ENCODE results near the gene PLEKHG4B.

Gene PLEKHG4B

DNA sequence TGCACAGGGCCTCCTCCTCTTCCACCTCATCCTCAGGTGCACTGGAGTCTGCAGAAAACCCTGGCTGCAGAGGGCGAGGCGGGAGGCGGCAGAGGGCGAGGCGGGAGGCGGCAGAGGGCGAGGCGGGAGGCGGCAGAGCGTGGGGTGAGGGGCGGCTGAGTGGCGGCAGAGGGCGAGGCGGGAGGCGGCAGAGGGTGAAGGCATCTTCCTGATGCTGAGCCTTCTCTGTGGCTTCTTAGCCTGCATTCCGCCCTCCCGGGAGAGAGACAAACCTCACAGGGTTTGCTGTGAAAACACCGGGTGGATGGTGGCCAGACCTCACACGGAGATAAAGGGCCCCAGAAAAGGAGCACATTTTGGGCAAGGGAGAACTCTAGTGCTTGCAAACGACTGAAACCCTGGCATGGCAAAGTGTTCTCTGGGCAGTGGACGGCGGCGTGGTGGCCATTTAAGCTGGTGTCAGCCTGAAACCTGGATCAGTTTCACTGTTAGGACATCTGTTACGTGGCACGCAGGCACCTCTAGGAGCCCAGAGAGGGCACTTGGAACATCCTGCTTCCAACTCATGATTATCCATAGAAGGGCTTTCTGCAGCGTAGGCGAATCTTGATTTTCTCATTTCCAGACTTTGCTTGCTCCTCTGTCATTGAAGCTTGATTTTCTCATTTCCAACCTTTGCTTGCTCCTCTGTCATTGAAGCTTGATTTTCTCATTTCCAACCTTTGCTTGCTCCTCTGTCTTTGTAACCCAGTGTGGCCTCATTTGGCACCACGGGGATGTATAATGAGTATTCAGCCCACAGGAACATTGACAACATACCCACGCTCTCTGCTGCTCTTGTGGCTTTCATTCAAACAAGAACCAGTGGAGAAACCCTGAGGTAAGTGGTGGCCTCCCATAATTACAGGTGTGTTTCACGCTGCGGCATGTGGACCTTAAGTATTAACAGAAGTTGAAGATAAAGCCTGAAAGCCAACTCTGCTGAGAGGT is 16.3 kb upstream of the PLEKHG4B start:
- DNase-seq: no peak

DNA sequence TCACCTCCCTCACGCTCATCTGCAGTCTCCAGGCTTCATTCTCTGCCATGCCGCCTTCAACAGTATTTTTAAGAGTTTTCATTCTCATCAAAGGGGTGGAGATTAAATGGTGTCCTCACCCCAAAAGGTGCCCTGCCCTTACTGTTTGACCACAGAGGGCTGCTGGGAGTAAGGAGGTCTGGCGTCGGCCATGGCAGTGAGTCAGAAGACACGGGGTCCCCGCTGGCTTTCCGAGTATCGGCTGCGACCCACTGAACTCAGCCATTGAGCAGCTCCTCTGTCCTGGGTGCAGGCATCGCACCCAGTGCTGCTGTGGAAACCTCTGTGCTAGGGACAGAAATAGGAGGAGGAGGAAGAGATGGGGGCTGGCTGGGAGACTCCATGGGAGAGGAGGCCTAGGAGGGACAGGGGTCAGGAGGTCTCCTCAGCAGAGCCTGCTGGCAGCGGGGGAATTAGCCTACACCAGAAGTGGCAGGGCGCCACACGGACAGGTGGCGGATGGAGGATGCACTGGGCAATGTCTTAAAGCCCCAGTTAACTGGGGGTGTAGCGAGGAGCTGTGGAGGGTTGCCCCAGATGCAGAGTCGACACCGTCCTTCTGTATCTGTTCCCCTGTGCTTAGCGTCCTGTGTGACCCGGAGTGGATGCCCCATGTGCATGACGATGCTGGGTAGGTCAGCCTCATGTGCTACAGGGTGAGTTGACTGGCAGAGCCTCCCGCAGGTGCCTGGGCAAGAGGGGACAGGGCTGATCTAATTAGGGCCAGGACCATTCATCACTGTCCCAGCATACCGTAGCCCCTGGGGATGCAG is 15.4 kb upstream of the PLEKHG4B start:
- no peak for DNase-seq

DNA sequence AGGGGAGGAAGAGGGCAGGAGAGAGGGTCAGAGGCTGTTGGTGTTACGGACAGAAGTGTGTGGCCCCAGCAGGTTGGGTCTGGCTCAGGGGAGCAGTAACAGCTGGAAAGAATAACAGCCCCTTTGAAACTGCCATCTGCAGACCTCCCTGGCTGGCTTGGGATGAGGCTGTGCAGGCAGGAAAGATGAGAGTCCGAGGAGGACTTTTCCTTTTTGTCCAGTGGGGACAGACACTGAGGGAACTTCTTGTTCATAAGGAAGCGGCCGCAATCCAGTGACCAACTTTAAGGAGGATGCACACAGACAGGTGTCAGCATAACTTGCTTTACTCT is 14.8 kb upstream of the PLEKHG4B start:
- no peak for DNase-seq

DNA sequence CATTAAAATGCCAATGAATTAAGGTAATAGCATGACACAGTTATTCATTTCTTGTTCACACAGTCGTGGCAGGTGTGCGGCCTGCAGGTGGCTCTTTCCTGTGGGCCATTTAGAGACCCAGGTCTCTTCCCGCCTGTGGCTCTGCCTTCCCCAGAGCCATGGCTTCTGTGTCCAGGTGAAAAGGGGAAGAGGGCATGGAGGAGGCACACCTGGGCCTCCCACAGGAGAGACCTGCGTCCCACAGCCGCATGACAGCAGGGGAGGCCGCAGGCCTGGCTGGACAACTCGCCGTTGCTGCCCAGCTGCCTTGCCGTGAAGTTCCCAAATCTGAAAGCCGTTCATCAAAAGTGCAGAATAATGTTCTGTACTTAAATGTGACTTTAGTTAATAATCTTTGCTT is 14.4 kb upstream of the PLEKHG4B start:
- no peak for DNase-seq

DNA sequence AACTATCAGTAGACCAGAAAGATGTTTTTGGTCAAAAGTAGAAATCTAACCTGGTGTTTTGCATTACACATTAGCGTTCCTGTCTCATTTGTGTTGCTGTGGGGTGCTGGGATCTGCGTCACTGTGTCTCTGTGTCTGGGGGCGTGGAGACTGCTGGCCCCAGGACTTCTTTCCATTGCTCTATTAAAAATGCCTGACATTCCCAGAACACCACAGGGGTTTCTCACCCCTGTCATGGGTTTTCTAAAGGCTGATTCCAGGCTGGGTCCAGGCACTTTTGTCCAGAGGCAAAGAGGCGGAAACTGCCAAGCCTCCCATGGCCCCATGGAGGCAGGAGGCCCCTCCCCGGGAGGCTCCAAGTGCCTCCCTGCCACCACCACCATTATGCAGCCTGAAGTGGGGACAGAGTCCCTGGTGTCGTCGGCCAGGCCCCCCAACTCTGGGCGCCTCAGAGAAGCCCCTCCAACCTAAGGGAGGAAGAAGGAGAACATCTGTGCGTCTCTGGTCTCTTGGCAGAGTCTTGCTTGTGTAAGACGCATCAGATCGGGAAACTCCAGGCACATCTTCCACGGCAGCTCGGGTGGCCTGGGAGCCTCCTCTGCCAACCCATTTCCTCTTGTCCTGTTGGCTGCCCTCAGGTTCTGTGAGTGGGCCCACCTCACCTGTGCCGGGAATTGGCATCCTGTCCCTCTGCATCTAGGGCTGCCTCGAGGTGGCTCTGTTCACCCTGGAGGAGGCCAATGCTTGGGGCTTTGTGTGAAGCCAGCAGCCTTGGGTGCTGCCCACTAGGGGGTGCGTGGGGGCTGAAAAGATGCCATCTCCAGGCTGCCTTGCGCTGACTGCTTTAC is 13.8 kb upstream of the PLEKHG4B start:
- DNase-seq: no peak

DNA sequence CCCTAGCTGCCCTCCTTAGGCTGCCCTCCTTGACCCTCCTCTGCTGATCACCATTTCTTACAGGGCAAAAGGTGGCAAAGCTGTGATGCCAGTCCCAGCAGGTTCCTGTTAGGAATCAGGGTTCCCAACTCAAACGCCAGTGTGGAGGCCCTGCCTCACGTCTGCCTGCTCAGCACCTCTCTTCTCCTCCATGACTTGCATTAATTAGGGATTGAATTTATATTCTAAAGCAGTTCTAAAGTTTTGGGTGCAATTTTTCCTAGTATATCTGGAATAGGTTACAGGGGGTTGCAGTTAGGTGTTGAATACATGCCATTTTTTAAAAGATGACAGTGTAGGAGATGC is 13.2 kb upstream of the PLEKHG4B start:
- DNase-seq: no peak

DNA sequence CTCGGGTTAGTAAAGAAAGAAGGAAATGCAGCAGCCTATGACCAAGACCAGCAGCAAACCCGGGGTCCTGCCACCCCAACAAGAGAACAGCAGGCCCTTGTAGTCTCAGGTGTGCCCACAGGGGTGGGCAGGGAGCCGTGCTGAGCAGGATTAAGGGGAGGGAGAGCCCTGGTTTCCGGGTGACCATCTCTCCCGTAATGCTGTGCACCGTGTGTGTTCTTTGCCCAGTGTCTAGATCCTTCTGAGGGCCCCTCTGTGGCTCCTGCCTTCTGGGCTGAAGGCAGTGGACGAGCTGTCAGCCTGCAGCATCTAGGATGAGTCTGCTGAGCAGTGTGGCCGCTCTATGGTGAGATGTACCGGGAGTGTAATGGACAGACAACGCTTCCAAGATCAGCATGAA is 12.7 kb upstream of the PLEKHG4B start:
- no peak for DNase-seq

DNA sequence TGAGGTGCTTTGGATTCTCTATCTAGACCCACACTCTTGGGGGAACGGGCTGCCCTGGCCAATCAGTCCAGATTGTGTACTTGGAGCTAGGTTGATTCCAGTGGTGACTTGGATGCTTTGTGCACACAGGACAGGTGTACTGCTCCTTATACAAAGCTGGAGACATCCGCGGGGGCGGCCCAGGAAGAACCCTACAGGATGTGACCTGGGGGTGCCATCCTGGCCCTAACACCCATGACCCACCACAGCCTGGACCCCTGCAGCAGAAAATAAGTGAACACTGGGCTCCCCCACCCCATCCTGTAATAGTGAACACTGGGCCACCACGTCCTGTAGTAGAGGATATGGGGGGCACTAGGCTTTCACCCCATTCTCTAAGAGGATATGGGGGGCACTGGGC is 12.1 kb upstream of the PLEKHG4B start:
- DNase-seq: no peak

DNA sequence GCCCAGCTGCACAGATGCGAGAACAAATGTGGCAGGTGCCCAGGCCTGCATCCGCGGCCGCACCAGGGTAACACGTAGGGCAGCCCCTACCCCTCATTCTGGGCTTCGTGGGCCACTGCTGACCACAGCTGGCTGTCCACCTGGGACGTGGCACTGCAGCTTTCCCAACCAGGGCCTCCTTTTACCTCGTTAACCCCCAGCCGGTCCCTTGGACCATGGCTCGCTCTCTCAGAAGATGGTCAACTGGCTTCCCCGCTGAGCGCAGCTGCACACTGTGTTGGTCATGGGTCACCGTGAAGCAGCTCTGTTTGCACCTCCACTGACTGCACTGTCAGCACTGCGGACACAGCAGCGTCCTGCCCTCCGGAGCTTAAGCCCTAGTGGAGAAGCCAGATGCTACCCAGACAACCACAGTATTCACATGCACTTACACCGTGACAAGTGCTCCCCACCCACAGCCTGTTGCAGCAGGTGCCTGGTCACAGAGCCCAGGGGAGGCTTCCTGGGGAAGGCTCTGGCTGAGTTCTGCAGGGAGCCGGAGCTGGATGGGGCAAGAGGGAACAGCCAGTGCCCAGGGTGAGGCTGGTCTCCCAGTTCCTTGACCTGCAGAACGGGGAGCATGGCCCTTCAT is 10.5 kb upstream of the PLEKHG4B start:
- no peak for DNase-seq

DNA sequence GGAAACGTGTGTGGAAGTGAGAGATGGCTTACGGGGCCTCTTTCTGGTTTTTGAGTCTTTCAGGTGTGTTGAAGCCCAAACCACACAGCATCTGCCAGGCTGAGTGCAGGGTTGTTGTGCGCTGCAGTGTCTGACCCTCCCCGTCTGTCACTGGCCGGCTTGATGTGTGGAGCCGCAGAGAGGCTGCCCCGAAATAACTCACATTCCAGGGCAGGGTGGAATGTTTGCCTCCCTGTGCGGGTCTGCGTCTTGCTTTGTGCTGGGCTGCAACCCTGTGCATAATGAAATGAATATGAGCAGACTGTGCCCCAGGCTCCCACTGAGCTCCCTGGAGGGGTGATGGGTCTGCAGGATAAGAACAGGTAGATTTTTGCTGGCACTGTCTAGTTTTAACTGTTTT is 9.9 kb upstream of the PLEKHG4B start:
- DNase-seq: no peak

DNA sequence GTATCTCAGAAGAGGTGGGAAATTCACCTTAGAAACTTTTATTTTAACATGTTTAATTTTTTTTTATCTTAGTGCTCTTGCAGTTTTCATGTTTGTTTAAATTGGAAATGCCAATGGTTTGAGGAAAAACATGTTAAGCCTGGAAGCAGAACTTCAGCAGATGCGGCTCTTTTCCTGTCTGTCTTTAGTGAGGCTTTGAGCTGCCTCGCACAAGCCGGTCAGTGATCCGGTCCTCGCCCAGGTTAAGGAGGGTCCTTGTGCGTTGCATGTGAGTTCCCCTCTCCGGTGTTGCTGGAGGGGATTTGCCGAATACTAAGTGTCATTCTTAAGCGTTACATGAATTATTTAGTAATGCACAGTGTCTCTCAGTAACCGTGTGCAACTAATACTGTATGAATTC is 9.4 kb upstream of the PLEKHG4B start:
- DNase-seq: no peak

DNA sequence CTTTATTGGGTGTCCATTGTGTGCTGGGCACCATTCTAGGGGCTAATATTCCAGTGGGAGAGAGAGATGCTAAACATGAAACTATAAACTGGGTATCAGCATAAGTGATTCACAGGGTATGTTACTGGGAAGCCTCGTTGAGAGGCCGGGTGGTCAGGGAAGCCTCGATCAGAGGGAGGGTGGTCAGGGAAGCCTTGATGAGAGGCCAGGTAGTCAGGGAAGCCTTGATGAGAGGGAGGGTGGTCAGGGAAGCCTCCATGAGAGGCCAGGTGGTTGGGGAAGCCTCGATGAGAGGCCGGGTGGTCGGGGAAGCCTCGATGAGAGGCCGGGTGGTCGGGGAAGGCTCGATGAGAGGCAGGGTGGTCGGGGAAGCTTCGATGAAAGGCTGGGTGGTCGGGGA is 8.9 kb upstream of the PLEKHG4B start:
- no peak for DNase-seq

DNA sequence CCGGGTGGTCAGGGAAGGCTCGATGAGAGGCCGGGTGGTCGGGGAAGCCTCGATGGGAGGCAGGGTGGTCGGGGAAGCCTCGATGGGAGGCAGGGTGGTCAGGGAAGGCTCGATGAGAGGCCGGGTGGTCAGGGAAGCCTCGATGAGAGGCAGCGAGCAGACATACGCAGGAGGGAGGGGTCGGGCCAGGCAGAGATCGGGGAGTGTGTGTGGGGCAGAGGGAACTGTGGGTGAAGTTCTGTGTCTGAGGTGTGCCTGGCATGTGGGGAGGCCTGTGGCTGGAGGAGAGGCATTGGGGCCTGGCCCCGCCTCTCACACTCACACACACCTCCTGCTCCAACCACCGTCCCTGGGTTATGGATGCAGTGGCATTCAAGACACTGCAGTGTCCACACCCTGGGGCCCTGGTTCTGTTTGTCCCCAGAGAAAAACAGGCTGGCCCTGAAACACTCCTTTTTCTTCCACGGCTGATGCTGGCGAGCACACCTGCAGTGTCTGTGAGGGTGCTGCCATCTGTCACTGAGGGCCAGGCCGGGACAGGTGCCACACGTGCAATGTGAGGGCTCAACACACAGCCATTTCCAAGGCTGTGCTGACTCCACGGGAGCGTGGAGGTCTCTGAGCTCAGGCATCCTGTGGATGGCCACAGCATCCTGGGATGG is 6.5 kb upstream of the PLEKHG4B start:
- DNase-seq: no peak

DNA sequence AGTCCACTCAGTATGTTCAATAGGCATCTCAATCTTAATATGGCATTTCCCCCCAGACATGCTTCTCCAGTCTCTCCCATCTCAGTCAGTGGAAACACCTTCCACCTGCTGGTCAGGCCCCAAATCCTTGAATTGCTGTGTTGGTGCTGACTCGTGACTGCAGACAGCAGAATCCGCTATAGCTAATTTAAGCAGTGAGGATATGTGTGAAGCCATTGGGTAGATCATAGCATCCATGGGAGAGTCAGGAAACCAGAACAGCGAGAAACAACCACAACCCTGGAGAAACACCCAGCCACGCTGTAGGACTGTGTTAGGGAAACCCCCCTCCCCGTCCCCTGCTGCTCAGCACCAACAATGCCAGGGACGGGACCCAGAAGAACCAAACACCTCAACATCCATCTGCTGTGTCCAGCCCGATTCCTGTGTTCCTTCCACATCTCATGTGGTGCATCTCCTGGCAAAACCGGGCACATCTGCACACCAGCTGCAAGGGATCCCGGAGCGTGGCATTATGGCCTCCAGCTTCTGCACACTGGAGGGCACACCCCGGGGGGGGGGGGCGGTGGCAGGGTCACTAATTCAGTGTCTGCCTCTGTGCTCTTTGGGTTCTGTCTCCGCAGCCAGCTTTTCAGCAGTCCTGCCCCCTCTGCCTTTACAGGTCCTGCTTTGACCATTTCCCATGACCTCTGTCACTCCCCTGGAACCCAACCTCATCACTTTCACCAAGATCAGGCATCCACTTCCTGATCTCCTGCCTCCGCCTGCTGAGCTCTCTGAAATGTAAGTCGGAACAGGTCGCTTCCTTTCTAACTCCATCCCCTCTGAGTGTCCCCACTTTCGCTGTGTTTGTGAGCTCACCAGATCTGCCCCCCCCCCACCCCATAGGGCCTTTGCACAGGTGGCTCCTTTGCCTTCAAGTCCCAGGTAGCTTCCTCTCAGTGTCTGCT is 2.4 kb upstream of the PLEKHG4B start:
- no peak for DNase-seq

DNA sequence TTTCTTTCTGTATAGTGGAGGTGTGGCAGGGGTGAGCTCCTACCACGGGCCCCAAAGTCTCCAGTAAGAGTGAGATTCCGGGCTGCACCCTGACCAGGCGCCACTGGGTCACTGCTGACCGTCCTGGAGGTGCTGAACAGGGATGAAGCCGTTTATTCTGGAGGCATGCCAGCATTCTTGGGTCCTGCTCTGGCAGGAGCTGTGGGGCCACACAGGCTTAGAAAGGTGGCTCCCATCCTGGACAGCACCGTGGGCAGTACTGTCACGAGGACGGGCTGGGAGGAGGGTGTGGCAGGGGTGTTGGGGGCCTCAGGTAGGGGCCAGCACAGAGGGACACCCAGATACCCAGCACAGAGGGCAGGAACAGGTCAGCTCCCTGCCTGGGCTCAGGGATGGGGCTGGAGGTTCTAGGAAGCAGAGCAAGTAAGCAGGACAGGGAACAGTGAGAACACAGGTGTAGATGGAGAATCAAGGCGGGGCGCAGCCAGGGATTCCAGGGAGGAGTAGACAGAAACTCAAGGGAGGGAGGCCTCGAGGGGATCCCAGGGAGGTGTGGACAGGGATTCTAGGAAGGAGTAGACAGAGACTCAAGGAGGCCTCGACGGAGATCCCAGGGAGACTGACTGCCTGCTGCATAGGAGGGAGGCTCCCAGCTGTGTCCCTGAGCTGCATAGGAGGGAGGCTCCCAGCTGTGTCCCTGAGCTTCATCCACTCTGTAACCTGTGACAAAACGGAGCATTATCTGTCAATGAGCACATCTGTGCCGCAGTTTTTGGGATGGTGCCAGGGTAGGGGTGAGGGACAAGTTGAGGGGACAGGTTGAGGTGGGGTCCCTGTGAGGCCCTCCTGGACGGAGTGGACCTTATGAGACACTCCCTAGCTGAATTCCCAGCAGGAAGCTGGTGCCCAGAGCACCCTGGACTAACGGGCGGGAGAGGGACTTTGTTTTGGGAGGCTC is 1.1 kb upstream of the PLEKHG4B start:
- DNase-seq: no peak

DNA sequence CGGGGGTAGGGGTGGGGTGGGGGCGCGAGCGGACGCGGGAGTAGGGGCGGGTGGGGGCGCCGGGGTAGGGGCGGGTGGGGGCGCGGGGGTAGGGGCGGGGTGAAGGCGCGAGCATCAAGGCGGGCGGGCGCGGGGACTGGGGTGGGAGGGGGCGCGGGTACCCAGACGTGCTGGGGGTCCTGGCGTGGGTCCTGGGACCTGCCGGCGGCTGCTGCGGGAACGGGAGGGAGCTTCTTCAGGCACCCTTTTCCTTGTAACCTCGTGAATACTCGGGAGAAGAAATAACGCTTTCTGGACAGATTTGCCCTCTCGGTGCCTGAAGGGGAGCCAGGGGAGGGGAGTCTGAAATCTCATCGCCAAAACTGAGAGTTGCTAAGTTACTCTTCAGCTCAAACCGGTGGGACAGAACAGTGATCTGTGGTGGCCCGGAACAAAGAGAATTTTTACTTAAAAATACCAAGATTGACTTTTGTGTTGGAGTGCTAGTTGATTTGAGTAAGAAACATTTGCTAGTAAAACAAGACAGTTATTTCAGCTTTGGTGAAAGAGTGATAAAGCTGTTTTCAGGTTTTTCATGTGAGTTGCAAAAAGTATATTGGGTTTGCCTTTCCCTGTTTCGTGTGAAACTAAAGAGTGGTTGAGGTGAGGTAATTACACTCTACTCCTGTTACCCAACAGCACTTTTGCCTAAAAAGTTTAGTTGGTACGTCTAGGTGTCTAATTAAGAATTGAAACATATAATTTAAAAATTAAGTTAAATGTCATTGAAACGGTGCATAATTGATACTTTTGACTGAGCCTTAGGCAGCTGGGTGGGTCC is 643 bp downstream of the PLEKHG4B start:
- no peak for DNase-seq

DNA sequence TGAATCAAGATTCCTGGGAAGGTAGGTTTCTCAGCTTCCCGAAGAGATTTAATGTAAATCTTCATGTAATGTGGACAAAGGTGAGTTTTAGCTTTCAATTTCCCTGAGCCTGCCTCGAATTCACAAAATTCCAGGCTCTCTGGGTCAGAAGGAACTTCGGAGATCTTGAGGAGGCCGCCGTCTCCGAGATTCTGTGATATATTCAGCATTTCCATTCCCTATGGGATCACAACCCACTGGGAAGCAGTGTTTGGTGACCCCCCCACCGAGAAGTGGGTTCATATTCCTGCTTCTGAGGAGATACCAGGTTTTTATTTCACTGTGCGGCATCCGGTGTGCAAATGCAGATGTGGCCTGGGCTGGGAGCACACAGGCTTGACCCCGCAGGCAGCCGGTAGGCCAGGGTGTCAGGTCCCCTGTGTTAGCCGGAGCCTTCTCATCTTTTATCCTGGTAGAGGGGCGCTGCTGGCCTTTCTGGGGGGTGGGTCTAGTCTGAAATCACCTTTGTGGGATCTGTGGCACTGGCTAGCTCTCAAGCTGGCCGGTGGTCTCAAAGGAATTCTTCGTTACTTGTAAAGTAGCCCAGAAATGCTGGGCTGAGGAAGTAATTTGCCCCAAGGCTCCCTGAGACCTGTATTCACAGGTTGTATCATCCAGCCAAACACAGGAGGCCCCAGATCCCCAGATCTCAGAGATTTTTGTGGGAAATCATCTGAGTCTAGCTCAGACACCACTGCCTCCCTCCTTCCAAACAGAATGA is 1.4 kb downstream of the PLEKHG4B start:
- no peak for DNase-seq
